Osteoblast (primary cell): Measurements from ENCODE around the gene USP32. TPM values are rescaled to one million over a fixed set of nuclear protein-coding genes. Genes with fewer than 3 reads are reported as not detected.

Experiments
- DNase-seq: peaks from one replicate; pipeline ENCODE4 v3.0.0; 2011; ENCODE audit warnings: low spot score, mixed read lengths; ENCODE audit not compliant: insufficient read length; ENCODE audit errors: missing footprints
- H2AFZ ChIP-seq: 2 replicates; pipeline ENCODE4 v1.6.0; 2011; ENCODE audit warnings: mild to moderate bottlenecking, low read length
- H3K27ac ChIP-seq: 2 replicates; pipeline ENCODE4 v1.5.1; 2011; ENCODE audit warnings: mild to moderate bottlenecking, low read depth, low read length, moderate library complexity
- H3K27me3 ChIP-seq: 2 replicates; pipeline ENCODE4 v1.6.0; 2012; ENCODE audit warnings: mild to moderate bottlenecking, control low read depth, inconsistent platforms, low read length, moderate library complexity; ENCODE audit not compliant: insufficient read depth
- H3K36me3 ChIP-seq: 2 replicates; pipeline ENCODE4 v1.5.1; 2011; ENCODE audit warnings: mild to moderate bottlenecking, low read length, control low read depth, moderate library complexity; ENCODE audit not compliant: insufficient read depth
- H3K4me1 ChIP-seq: 2 replicates; pipeline ENCODE4 v1.5.1; 2011; ENCODE audit warnings: mild to moderate bottlenecking, low read length, control low read depth, moderate library complexity; ENCODE audit not compliant: insufficient read depth
- H3K4me2 ChIP-seq: 2 replicates; pipeline ENCODE4 v1.6.0; 2011; ENCODE audit warnings: mild to moderate bottlenecking, low read length; ENCODE audit not compliant: insufficient read depth
- H3K4me3 ChIP-seq: fragments of 200-600 bp; sonication (generic); 3 replicates; pipeline ENCODE4 v1.5.1; 2012; ENCODE audit warnings: mild to moderate bottlenecking, low read length, inconsistent platforms; ENCODE audit not compliant: insufficient read depth
- H3K79me2 ChIP-seq: 2 replicates; pipeline ENCODE4 v1.6.0; 2012; ENCODE audit warnings: mild to moderate bottlenecking, low read length, control low read depth, inconsistent platforms; ENCODE audit not compliant: insufficient read depth
- H3K9me3 ChIP-seq: 2 replicates; pipeline ENCODE4 v1.5.1; 2011; ENCODE audit warnings: low read depth, low read length, control low read depth
- H4K20me1 ChIP-seq: 2 replicates; pipeline ENCODE4 v1.6.0; 2012; ENCODE audit warnings: mild to moderate bottlenecking, low read length, control low read depth; ENCODE audit not compliant: insufficient read depth
- CTCF ChIP-seq: IDR thresholded peaks from 2 replicates; pipeline ENCODE4 v1.5.1; 2011; ENCODE audit warnings: mild to moderate bottlenecking, low read depth, low read length, moderate library complexity; ENCODE audit errors: extremely low read depth
- total RNA-seq: library from RNA; depleted of rRNA; stranded (reverse); fragments of >200 nt; gene quantifications from 2 replicates; pipeline ENCODE4 v1.2.3, GENCODE V29; 2012

USP32 gene
- total RNA-seq, 1 donor = 99.5 TPM

- no peak overlapping the region for H3K4me2 ChIP-seq
- no peaks in the 10 kb centered on the region for H3K27me3 ChIP-seq
- no peak for TF ChIP-seq CTCF
- peaks cover 14% of the 10 kb centered on the region for H3K36me3 ChIP-seq
- H4K20me1 ChIP-seq = no peaks in the 10 kb centered on the region
- no peak overlapping the region for H3K4me3 ChIP-seq
- no peaks in the 10 kb centered on the region for H3K9me3 ChIP-seq
- no peak overlapping the region for H2AFZ ChIP-seq
- DNase-seq = no peak
- no peaks in the 10 kb centered on the region for H3K4me1 ChIP-seq
- H3K27ac ChIP-seq = no peak overlapping the region
- H3K79me2 ChIP-seq = no peaks in the 10 kb centered on the region
Measured at GRCh38 chr17:60247836-60248461, 144.0 kb downstream of the USP32 start.

GRCh38 chr17:60244656-60245055 is 147.3 kb downstream of the USP32 start:
- H4K20me1 ChIP-seq = no peaks in the 10 kb centered on the region
- DNase-seq = no peak
- no peaks in the 10 kb centered on the region for H3K9me3 ChIP-seq
- no peak overlapping the region for H3K4me3 ChIP-seq
- no peak overlapping the region for H2AFZ ChIP-seq
- H3K36me3 ChIP-seq = peaks cover 8% of the 10 kb centered on the region
- no peak overlapping the region for H3K4me2 ChIP-seq
- H3K27me3 ChIP-seq = no peaks in the 10 kb centered on the region
- no peaks in the 10 kb centered on the region for H3K79me2 ChIP-seq
- no peaks in the 10 kb centered on the region for H3K4me1 ChIP-seq
- H3K27ac ChIP-seq = no peak overlapping the region
- no peak for TF ChIP-seq CTCF

GRCh38 chr17:60240290-60240689 is 151.6 kb downstream of the USP32 start:
- no peaks in the 10 kb centered on the region for H3K79me2 ChIP-seq
- H2AFZ ChIP-seq = no peak overlapping the region
- H4K20me1 ChIP-seq = no peaks in the 10 kb centered on the region
- no peak overlapping the region for H3K4me3 ChIP-seq
- H3K36me3 ChIP-seq = peaks cover 10% of the 10 kb centered on the region
- no peak for TF ChIP-seq CTCF
- H3K9me3 ChIP-seq = no peaks in the 10 kb centered on the region
- no peak overlapping the region for H3K27ac ChIP-seq
- no peak for DNase-seq
- H3K4me1 ChIP-seq = no peaks in the 10 kb centered on the region
- no peaks in the 10 kb centered on the region for H3K27me3 ChIP-seq
- no peak overlapping the region for H3K4me2 ChIP-seq

GRCh38 chr17:60231691-60232090 is 160.2 kb downstream of the USP32 start:
- TF ChIP-seq CTCF = no peak
- H3K4me2 ChIP-seq = peak overlapping the region; percentile 55
- H3K36me3 ChIP-seq = peaks cover 23% of the 10 kb centered on the region
- H3K27me3 ChIP-seq = no peaks in the 10 kb centered on the region
- H3K4me3 ChIP-seq = no peak overlapping the region
- H3K4me1 ChIP-seq = peaks cover 7% of the 10 kb centered on the region
- no peaks in the 10 kb centered on the region for H4K20me1 ChIP-seq
- H2AFZ ChIP-seq = no peak overlapping the region
- no peaks in the 10 kb centered on the region for H3K9me3 ChIP-seq
- H3K79me2 ChIP-seq = no peaks in the 10 kb centered on the region
- DNase-seq = peak; percentile 77
- H3K27ac ChIP-seq = peak overlapping the region; percentile 84
